A673 (cell line): ENCODE results near the gene OTOG.

Experiments used
- CTCF ChIP-seq: fragments of 300-800, 200-600 bp; sonication (generic); conservative IDR thresholded peaks from 2 replicates; pipeline ENCODE4 v1.5.1; 2017; ENCODE audit warnings: low read depth, mild to moderate bottlenecking, antibody characterized with exemption, low read length, moderate library complexity, mixed read lengths
- EZH2 ChIP-seq: fragments of 200-600 bp; sonication (generic); IDR thresholded peaks from 2 replicates; pipeline ENCODE4 v1.6.1; 2017; ENCODE audit warnings: borderline replicate concordance, low read depth, mild to moderate bottlenecking, mixed read lengths, antibody characterized with exemption, low read length; ENCODE audit not compliant: poor library complexity, severe bottlenecking

DNA sequence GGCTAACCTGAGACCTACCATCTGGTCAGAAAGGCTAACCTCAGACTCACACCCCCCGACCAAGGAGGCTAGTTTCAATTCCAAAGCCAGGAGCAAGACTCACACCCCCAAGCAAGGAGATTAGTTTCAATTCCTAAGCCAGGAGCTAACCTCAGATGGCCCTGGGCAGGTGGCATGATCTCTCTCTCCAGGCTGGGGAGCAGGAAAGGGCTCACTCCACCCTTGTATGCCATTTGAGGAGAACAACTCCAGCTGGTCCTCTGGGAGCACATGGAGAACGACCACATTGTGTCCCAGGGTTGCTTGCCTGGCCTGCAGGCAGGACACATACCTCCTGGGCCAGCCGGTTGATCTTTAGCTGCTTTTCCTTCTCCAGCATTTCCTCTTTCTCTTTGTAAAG is 35.5 kb upstream of the OTOG start:
- TF ChIP-seq CTCF (no peak), EZH2 (no peak)
